ENCODE results near the gene CCDC171. TPM values are rescaled to one million over a fixed set of nuclear protein-coding genes. Genes with fewer than 3 reads are reported as not detected.

Gene CCDC171
- total RNA-seq, 1 experiment from 2014 or later: 2.4 TPM

DNA sequence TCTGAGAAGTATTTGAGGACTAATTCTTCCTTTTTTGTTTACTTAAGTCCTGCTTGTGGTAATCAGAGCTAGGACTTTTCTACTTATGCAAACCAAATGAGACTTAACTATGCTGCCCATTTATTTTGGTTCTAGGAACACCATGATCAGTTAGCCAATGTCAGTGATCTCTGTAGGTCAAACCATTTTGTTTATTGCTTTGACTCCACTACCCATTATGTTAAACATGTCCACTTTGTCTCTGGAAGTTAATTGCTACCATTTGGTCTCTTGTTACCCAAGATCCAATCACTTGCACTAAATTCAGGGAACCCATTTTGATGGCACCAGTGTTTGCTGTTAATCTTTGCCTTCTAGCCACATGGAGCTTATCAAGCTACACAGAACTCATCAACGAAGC is 161.9 kb downstream of the CCDC171 start:
- H3K27ac ChIP-seq (ENCODE audit: insufficient read length, low read depth, low read length): no peak overlapping the region
- no peak overlapping the region; a peak in 1 of 7 replicates for H3K27ac Mint-ChIP-seq
- H3K14ac ChIP-seq (ENCODE audit: insufficient read depth, low read length): no peak overlapping the region
- H3K4me3 Mint-ChIP-seq: no peak overlapping the region
- no peak overlapping the region for H3T11ph ChIP-seq (ENCODE audit: low read length)
- H4K5ac ChIP-seq (ENCODE audit: insufficient read length, low read depth, low read length): no peak overlapping the region
- H3K9ac ChIP-seq (ENCODE audit: extremely low read depth, insufficient read length, low read length): no peak overlapping the region
- no peak overlapping the region for H3K4ac ChIP-seq (ENCODE audit: low read depth, low read length)
- no peaks in the 10 kb centered on the region for H3K23me2 ChIP-seq (ENCODE audit: insufficient read length, low read depth, low read length, poor library complexity, severe bottlenecking)
- H3K36me3 Mint-ChIP-seq (ENCODE audit: insufficient read depth in 1 of 3, low read depth in 3 of 3): no peaks in the 10 kb centered on the region; a peak in 1 of 7 replicates
- no peak overlapping the region for H4K8ac ChIP-seq (replicated peaks; ENCODE audit: insufficient read length, low read depth, low read length)
- H3K79me2 ChIP-seq (ENCODE audit: insufficient read depth, low read length): no peaks in the 10 kb centered on the region
- no peak for TF ChIP-seq CTCF (conservative IDR thresholded peaks at IDR 0.05)
- no peak overlapping the region for H2BK5ac ChIP-seq (ENCODE audit: insufficient read length, low read length)
- H2BK20ac ChIP-seq (ENCODE audit: low read depth, low read length, poor library complexity, severe bottlenecking): no peak overlapping the region
- no peaks in the 10 kb centered on the region for H3K79me1 ChIP-seq (ENCODE audit: insufficient read depth, low read depth, low read length, poor library complexity, severe bottlenecking)
- H3K4me1 Mint-ChIP-seq: peaks cover 2 to 4% of the 10 kb centered on the region in 2 experiments; a peak in 1 of 4 replicates
- H3K27me3 ChIP-seq (ENCODE audit: insufficient read depth, low read length): no peaks in the 10 kb centered on the region
- no CpG with 5 or more reads among the region's 1 CpG for WGBS (ENCODE audit: extremely low coverage, insufficient read length, low lambda C conversion rate)
- H4K20me1 ChIP-seq (ENCODE audit: control insufficient read depth, insufficient read depth, insufficient read length): no peaks in the 10 kb centered on the region
- no peak overlapping the region for H4K91ac ChIP-seq (ENCODE audit: insufficient read length, low read depth, low read length)
- H2BK120ac ChIP-seq (ENCODE audit: low read depth, low read length, poor library complexity, severe bottlenecking): no peak overlapping the region
- no peak overlapping the region for H3K4me2 ChIP-seq (ENCODE audit: insufficient read depth, insufficient read length, low read length)
- H2AFZ ChIP-seq (ENCODE audit: low read length): no peak overlapping the region
- H2BK15ac ChIP-seq (ENCODE audit: low read depth, low read length): no peak overlapping the region
- H3K27me3 Mint-ChIP-seq (ENCODE audit: low read depth): no peaks in the 10 kb centered on the region
- H3K4me1 ChIP-seq (ENCODE audit: insufficient read depth, low read length): no peaks in the 10 kb centered on the region
- H3K9me3 Mint-ChIP-seq: no peaks in the 10 kb centered on the region; a peak in 1 of 5 replicates
- no peak overlapping the region for H2BK12ac ChIP-seq (ENCODE audit: insufficient read length, low read depth, low read length)
- no peak overlapping the region for H3K23ac ChIP-seq (ENCODE audit: insufficient read length, low read depth, low read length)
- no peak overlapping the region for H3K18ac ChIP-seq (ENCODE audit: insufficient read length, low read depth, low read length)
- H2AK5ac ChIP-seq (ENCODE audit: insufficient read length, low read length): no peak overlapping the region
- H3K9me3 ChIP-seq (ENCODE audit: control insufficient read depth, low read depth, low read length): no peaks in the 10 kb centered on the region
- no peak for DNase-seq
- no peak overlapping the region for H3K56ac ChIP-seq (ENCODE audit: insufficient read length, low read depth, low read length)

All from H9 (cell line).